Measurements from ENCODE around the gene CD36.

DNA sequence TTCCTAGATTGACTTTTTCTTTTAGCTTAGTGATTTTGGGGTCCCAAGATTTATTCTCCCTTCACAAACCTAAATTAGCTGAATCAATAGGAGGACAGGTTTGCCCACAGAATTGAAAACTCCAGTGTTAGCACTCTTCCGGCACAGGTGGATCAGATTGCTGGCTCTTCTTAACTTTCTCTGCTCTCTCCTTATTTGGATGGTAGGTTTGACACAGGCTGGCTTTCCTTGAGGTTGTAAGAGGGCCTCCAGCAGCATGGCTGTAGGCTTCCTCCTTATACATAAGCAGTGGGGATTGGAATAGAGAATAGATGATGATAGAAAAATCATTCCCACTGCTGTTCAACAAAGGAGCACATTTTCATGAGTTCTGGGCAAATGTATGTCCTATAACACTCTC, 9.4 kb upstream of the CD36 start:
- TF ChIP-seq, protein P1, sequence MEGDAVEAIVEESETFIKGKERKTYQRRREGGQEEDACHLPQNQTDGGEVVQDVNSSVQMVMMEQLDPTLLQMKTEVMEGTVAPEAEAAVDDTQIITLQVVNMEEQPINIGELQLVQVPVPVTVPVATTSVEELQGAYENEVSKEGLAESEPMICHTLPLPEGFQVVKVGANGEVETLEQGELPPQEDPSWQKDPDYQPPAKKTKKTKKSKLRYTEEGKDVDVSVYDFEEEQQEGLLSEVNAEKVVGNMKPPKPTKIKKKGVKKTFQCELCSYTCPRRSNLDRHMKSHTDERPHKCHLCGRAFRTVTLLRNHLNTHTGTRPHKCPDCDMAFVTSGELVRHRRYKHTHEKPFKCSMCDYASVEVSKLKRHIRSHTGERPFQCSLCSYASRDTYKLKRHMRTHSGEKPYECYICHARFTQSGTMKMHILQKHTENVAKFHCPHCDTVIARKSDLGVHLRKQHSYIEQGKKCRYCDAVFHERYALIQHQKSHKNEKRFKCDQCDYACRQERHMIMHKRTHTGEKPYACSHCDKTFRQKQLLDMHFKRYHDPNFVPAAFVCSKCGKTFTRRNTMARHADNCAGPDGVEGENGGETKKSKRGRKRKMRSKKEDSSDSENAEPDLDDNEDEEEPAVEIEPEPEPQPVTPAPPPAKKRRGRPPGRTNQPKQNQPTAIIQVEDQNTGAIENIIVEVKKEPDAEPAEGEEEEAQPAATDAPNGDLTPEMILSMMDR (IDR thresholded peaks at IDR 0.05) = no peak
- TF ChIP-seq SIN3A (IDR thresholded peaks at IDR 0.05; ENCODE audit: borderline replicate concordance, insufficient read depth, low read depth, low read length) = no peak
- TF ChIP-seq, protein P2, sequence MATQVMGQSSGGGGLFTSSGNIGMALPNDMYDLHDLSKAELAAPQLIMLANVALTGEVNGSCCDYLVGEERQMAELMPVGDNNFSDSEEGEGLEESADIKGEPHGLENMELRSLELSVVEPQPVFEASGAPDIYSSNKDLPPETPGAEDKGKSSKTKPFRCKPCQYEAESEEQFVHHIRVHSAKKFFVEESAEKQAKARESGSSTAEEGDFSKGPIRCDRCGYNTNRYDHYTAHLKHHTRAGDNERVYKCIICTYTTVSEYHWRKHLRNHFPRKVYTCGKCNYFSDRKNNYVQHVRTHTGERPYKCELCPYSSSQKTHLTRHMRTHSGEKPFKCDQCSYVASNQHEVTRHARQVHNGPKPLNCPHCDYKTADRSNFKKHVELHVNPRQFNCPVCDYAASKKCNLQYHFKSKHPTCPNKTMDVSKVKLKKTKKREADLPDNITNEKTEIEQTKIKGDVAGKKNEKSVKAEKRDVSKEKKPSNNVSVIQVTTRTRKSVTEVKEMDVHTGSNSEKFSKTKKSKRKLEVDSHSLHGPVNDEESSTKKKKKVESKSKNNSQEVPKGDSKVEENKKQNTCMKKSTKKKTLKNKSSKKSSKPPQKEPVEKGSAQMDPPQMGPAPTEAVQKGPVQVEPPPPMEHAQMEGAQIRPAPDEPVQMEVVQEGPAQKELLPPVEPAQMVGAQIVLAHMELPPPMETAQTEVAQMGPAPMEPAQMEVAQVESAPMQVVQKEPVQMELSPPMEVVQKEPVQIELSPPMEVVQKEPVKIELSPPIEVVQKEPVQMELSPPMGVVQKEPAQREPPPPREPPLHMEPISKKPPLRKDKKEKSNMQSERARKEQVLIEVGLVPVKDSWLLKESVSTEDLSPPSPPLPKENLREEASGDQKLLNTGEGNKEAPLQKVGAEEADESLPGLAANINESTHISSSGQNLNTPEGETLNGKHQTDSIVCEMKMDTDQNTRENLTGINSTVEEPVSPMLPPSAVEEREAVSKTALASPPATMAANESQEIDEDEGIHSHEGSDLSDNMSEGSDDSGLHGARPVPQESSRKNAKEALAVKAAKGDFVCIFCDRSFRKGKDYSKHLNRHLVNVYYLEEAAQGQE (IDR thresholded peaks at IDR 0.05; ENCODE audit: insufficient read depth in 1 of 2, low read depth in 2 of 2, low read length in 1 of 2) = no peak
- no peak for TF ChIP-seq POLR2AphosphoS5 (IDR thresholded peaks at IDR 0.05; ENCODE audit: low read depth, low read length)

Measured in Panc1 (cell line).